Upper lobe of right lung (tissue), 1 donor: ENCODE data around the gene OVAAL. TPM values are rescaled to one million over a fixed set of nuclear protein-coding genes. Genes with fewer than 3 reads are reported as not detected.

Experiments used
- ATAC-seq: fragments of 200-7000 bp; cut with Tn5 transposase; one replicate; pipeline ENCODE4 v1.9.1; 2020; ENCODE audit warnings: mild to moderate bottlenecking, moderate library complexity
- DNase-seq: peaks from one replicate; pipeline ENCODE4 v3.0.0-alpha.2; 2020
- H3K27ac ChIP-seq: fragments of 200-600 bp; one replicate; pipeline ENCODE4 v1.8.0; 2022
- H3K27me3 ChIP-seq: fragments of 200-600 bp; one replicate; pipeline ENCODE4 v1.8.0; 2022; ENCODE audit warnings: mild to moderate bottlenecking
- H3K36me3 ChIP-seq: fragments of 200-600 bp; one replicate; pipeline ENCODE4 v1.8.0; 2022
- H3K4me1 ChIP-seq: fragments of 200-600 bp; one replicate; pipeline ENCODE4 v1.8.0; 2022
- H3K4me3 ChIP-seq: fragments of 200-600 bp; one replicate; pipeline ENCODE4 v1.8.0; 2022; ENCODE audit warnings: mild to moderate bottlenecking
- H3K9me3 ChIP-seq: fragments of 200-600 bp; one replicate; pipeline ENCODE4 v1.8.0; 2022
- intact Hi-C: fragments of 100-400 bp; cut with DNase I; formaldehyde crosslinking; loops from one replicate; pipeline ENCODE4 v1.11.0; 2022
- total RNA-seq: library from RNA; stranded (reverse); fragmentation: NEBNext Ultra II Directional; extraction: Animal tissue kit (Norgen Biotek cat#: 25700); gene quantifications from one replicate; pipeline ENCODE4 v1.2.1, GENCODE V29; 2021
- TF ChIP-seq, protein P1 (sequence below): fragments of 200-600 bp; IDR thresholded peaks from one replicate; pipeline ENCODE4 v1.8.0; 2022; ENCODE audit warnings: antibody characterized with exemption
- donor health status: DM: no; HTN: yes; CAD: no; lungs with severe emphysema.

Gene OVAAL
- total RNA-seq, 1 donor from 2014 or later, result not detected

DNA sequence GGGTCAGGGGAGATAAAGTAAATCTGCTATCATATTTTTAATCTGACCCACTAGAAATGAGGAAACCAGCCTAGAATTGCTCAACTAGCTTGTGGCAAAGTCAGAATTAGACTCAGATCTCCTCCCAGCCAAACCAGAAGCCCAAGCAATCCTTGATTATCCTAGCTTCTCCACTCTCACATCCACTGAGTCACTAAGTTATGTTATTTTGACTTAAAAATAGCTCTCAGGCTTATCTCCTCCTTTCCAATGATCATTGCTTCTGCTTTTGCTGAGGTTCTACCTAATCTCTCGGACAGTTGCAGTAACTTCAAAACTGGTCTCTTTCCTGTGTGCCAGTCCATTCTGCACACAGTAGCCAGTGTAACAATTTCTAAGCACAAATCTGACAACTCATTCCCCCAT, 22.9 kb downstream of the OVAAL start:
- Histone ChIP-seq H3K27ac (no peak overlapping the region), H3K36me3 (no peaks in the 10 kb centered on the region), H3K27me3 (no peaks in the 10 kb centered on the region), H3K9me3 (no peaks in the 10 kb centered on the region), H3K4me1 (no peaks in the 10 kb centered on the region), H3K4me3 (no peak overlapping the region)
- ATAC-seq, result no peak
- intact Hi-C loops, result no loop called here
- no peak for DNase-seq
- TF ChIP-seq, protein P1, sequence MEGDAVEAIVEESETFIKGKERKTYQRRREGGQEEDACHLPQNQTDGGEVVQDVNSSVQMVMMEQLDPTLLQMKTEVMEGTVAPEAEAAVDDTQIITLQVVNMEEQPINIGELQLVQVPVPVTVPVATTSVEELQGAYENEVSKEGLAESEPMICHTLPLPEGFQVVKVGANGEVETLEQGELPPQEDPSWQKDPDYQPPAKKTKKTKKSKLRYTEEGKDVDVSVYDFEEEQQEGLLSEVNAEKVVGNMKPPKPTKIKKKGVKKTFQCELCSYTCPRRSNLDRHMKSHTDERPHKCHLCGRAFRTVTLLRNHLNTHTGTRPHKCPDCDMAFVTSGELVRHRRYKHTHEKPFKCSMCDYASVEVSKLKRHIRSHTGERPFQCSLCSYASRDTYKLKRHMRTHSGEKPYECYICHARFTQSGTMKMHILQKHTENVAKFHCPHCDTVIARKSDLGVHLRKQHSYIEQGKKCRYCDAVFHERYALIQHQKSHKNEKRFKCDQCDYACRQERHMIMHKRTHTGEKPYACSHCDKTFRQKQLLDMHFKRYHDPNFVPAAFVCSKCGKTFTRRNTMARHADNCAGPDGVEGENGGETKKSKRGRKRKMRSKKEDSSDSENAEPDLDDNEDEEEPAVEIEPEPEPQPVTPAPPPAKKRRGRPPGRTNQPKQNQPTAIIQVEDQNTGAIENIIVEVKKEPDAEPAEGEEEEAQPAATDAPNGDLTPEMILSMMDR, result no peak

GRCh38 chr1:180584869-180585268, 26.1 kb downstream of the OVAAL start:
- TF ChIP-seq, protein P1, result no peak
- Histone ChIP-seq H3K9me3 (no peaks in the 10 kb centered on the region), H3K4me1 (no peaks in the 10 kb centered on the region), H3K36me3 (no peaks in the 10 kb centered on the region), H3K27ac (no peak overlapping the region), H3K4me3 (no peak overlapping the region), H3K27me3 (no peaks in the 10 kb centered on the region)
- DNase-seq, result no peak
- intact Hi-C loops, result no loop called here
- ATAC-seq, result no peak

DNA sequence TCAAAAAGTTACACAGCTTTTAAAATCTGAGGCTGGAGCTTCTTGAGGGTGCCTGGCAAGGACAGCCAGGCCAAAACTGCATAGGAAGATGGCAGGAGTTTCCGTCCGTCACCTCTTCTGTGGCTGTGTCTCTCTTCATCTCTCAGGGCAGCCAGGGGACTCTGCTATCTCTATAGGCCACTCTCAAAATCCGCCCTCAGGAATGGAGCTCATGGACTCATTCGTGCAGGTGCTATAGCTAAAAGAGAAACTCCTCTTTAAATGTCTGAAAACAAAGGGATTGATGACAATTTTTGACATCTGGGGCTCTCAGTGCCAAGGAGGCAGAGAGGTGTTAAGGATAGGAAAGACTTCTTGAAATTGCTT, 27.2 kb downstream of the OVAAL start:
- H3K9me3 ChIP-seq, result no peaks in the 10 kb centered on the region
- H3K4me1 ChIP-seq, result no peaks in the 10 kb centered on the region
- no peak overlapping the region for H3K27ac ChIP-seq
- no peak overlapping the region for H3K4me3 ChIP-seq
- no peak for ATAC-seq
- no peak for DNase-seq
- TF ChIP-seq, protein P1, result no peak
- no peaks in the 10 kb centered on the region for H3K36me3 ChIP-seq
- H3K27me3 ChIP-seq, result no peaks in the 10 kb centered on the region
- intact Hi-C loops, result no loop called here

GRCh38 chr1:180586671-180587155, 27.9 kb downstream of the OVAAL start:
- DNase-seq (no peak), ATAC-seq (peak; percentile 42)
- Histone ChIP-seq H3K27me3 (no peaks in the 10 kb centered on the region), H3K36me3 (no peaks in the 10 kb centered on the region), H3K27ac (no peak overlapping the region), H3K9me3 (no peaks in the 10 kb centered on the region), H3K4me3 (no peak overlapping the region), H3K4me1 (no peaks in the 10 kb centered on the region)
- TF ChIP-seq, protein P1, result no peak
- intact Hi-C loops, result no loop called here

DNA sequence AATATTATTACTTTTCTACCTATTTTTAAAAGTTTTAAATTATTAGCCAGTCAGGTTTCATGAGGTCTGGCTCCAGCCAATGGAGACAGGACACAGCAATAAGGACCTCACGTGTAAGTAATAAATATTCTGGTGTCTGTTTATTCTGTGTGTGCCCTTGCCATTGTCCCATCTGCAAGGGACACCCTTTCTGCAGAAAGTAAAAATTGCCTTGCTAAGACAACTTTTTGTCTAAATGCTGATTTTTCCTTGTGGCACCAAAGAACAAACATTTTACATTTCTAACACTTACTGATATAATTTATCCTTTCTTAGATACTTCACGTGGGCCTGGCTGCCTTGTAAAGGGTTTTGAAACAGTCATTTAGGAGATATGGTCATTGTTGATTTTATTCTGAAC, 29.4 kb downstream of the OVAAL start:
- Histone ChIP-seq H3K27me3 (no peaks in the 10 kb centered on the region), H3K36me3 (no peaks in the 10 kb centered on the region), H3K4me1 (no peaks in the 10 kb centered on the region), H3K9me3 (no peaks in the 10 kb centered on the region), H3K27ac (no peak overlapping the region), H3K4me3 (no peak overlapping the region)
- DNase-seq (no peak), ATAC-seq (no peak)
- intact Hi-C loops, result no loop called here
- TF ChIP-seq, protein P1, result no peak

- no peaks in the 10 kb centered on the region for H3K36me3 ChIP-seq
- DNase-seq, result no peak
- no peak overlapping the region for H3K27ac ChIP-seq
- no peak overlapping the region for H3K4me3 ChIP-seq
- H3K27me3 ChIP-seq, result no peaks in the 10 kb centered on the region
- no peak for ATAC-seq
- intact Hi-C loops, result no loop called here
- no peaks in the 10 kb centered on the region for H3K9me3 ChIP-seq
- no peaks in the 10 kb centered on the region for H3K4me1 ChIP-seq
- TF ChIP-seq, protein P1, result no peak
Observed at GRCh38 chr1:180590889-180591288, 32.1 kb downstream of the OVAAL start.
